Uterus (tissue), 4 donors: ENCODE data around the gene C1orf21. TPM values are rescaled to one million over a fixed set of nuclear protein-coding genes. Genes with fewer than 3 reads are reported as not detected.
A peak's percentile ranks its signal among the peaks of the same experiment; 100 is the strongest.

Experiments
- DNase-seq, 2 donors: peaks; one replicate each; pipeline ENCODE4 v3.0.0-alpha.2; 2019 to 2020
- H3K27ac ChIP-seq, 2 donors: fragments of 200-600 bp; sonication (generic); 1 replicate in 1 of 2; 2 replicates in 1 of 2; pipeline ENCODE4 v1.5.1; 2016 to 2018
- H3K27me3 ChIP-seq, 2 donors: fragments of 200-600 bp; sonication (generic); one replicate each; pipeline ENCODE4 v1.5.1; 2018 to 2019; ENCODE audit warnings: control low read depth in 1 of 2
- H3K36me3 ChIP-seq, 2 donors: fragments of 200-600 bp; sonication (generic); one replicate each; pipeline ENCODE4 v1.5.1; 2019; ENCODE audit warnings: control low read depth in 1 of 2
- H3K4me1 ChIP-seq, 2 donors: fragments of 200-600 bp; sonication (generic); one replicate each; pipeline ENCODE4 v1.5.1; 2018 to 2019; ENCODE audit warnings: control low read depth in 1 of 2
- H3K4me3 ChIP-seq, 2 donors: fragments of 200-600 bp; sonication (generic); 1 replicate in 1 of 2; 2 replicates in 1 of 2; pipeline ENCODE4 v1.5.1; 2018 to 2019; ENCODE audit warnings: mild to moderate bottlenecking in 1 of 2
- H3K9me3 ChIP-seq, 2 donors: fragments of 200-600 bp; sonication (generic); one replicate each; pipeline ENCODE4 v1.5.1; 2019; ENCODE audit warnings: control low read depth in 1 of 2
- POLR2A ChIP-seq, 2 donors: fragments of 450-650 bp; IDR thresholded peaks; one replicate each; pipeline ENCODE4 v1.6.1; 2016; ENCODE audit warnings: antibody characterized with exemption in 2 of 2, mild to moderate bottlenecking in 1 of 2, moderate library complexity in 1 of 2
- intact Hi-C: fragments of 100-400 bp; cut with DNase I; formaldehyde crosslinking; loops from one replicate; pipeline ENCODE4 v1.15.1; 2023; ENCODE audit warnings: low total_unique reads
- total RNA-seq, 4 donors: library from RNA; depleted of rRNA in 3 of 4; stranded (reverse); fragments of >200 nt in 3 of 4; gene quantifications; one replicate each; pipeline versions ENCODE4 v1.1.0 to v1.2.4, GENCODE V29; 2014 to 2023
- TF ChIP-seq, protein P1 (sequence below), 4 experiments: fragments of 200-600 bp in 2 of 4; fragments of 450-650 bp in 2 of 4; sonication (generic) in 2 of 4; IDR thresholded peaks; one replicate each; pipeline ENCODE4 v1.5.1; 2016 to 2019; ENCODE audit warnings: antibody characterized with exemption in 4 of 4, mild to moderate bottlenecking in 2 of 4, moderate library complexity in 1 of 4
- donor health status: DM: yes; HTN: yes; CAD: no.

The C1orf21 gene
- total RNA-seq, 4 donors from 2014 or later, result 15.0 to 71.0 (median 44.5) TPM

DNA sequence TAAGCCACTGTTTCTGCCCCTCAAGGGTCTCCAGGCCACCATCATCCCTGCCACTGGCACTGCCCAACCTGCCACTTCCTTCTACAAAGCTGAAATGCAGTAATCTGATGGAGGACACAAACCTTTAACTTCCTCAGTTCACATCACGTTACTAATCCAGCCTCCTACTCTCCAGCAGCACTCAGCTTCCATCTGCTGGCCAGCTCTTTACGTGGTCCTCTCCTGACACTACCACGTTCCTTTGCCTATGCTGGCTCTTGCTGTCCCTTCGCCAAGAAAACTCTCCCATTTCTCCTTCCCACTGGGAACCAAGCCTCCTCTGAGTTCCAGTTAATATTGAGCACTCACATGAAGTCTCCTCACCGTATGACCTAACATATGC is 243.8 kb downstream of the C1orf21 start:
- no peak overlapping the region for H3K4me3 ChIP-seq
- no peak for TF ChIP-seq POLR2A (IDR thresholded peaks at IDR 0.05)
- TF ChIP-seq, protein P1, sequence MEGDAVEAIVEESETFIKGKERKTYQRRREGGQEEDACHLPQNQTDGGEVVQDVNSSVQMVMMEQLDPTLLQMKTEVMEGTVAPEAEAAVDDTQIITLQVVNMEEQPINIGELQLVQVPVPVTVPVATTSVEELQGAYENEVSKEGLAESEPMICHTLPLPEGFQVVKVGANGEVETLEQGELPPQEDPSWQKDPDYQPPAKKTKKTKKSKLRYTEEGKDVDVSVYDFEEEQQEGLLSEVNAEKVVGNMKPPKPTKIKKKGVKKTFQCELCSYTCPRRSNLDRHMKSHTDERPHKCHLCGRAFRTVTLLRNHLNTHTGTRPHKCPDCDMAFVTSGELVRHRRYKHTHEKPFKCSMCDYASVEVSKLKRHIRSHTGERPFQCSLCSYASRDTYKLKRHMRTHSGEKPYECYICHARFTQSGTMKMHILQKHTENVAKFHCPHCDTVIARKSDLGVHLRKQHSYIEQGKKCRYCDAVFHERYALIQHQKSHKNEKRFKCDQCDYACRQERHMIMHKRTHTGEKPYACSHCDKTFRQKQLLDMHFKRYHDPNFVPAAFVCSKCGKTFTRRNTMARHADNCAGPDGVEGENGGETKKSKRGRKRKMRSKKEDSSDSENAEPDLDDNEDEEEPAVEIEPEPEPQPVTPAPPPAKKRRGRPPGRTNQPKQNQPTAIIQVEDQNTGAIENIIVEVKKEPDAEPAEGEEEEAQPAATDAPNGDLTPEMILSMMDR (IDR thresholded peaks at IDR 0.05), result no peak
- no peaks in the 10 kb centered on the region for H3K9me3 ChIP-seq
- H3K36me3 ChIP-seq, result no peaks in the 10 kb centered on the region
- H3K27ac ChIP-seq, result peak overlapping the region; percentile 42 to 75
- intact Hi-C loops, result no loop called here
- no peak for DNase-seq
- H3K27me3 ChIP-seq, result no peaks in the 10 kb centered on the region
- H3K4me1 ChIP-seq, result no peaks in the 10 kb centered on the region

GRCh38 chr1:184632415-184633175 is 245.8 kb downstream of the C1orf21 start:
- no peaks in the 10 kb centered on the region for H3K27me3 ChIP-seq
- no peaks in the 10 kb centered on the region for H3K4me1 ChIP-seq
- no peak overlapping the region for H3K27ac ChIP-seq
- H3K4me3 ChIP-seq, result no peak overlapping the region
- no peaks in the 10 kb centered on the region for H3K36me3 ChIP-seq
- H3K9me3 ChIP-seq, result no peaks in the 10 kb centered on the region
- no peak for TF ChIP-seq POLR2A (IDR thresholded peaks at IDR 0.05)
- TF ChIP-seq, protein P1 (IDR thresholded peaks at IDR 0.05), result no peak
- intact Hi-C loops, result no loop called here
- no peak for DNase-seq

DNA sequence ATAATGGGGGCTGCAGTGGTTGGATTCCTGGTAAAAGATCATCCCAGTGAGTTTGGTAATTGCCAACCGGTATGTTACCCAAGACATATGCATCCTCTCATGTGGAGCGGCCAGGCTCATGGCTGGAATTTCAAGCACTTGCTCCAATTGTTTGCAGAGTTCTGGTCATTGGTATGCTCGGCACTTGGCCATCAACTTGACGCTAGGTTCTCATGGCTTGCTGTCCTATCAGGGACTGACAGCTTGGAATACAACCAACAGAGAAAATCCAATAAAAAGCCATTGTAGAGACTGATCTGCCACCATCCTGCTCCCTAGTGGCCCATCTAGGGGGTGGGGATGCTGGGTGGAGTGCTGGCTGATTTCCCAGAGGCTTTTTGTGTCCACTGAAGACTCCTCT is 247.0 kb downstream of the C1orf21 start:
- DNase-seq, result no peak
- H3K4me3 ChIP-seq, result no peak overlapping the region
- no peaks in the 10 kb centered on the region for H3K27me3 ChIP-seq
- TF ChIP-seq, protein P1 (IDR thresholded peaks at IDR 0.05), result no peak
- TF ChIP-seq POLR2A (IDR thresholded peaks at IDR 0.05), result no peak
- H3K4me1 ChIP-seq, result no peaks in the 10 kb centered on the region
- no peaks in the 10 kb centered on the region for H3K9me3 ChIP-seq
- H3K36me3 ChIP-seq, result no peaks in the 10 kb centered on the region
- intact Hi-C loops, result no loop called here
- no peak overlapping the region for H3K27ac ChIP-seq

GRCh38 chr1:184634296-184634695 is 247.5 kb downstream of the C1orf21 start:
- Histone ChIP-seq H3K27ac (no peak overlapping the region), H3K27me3 (no peaks in the 10 kb centered on the region), H3K4me1 (no peaks in the 10 kb centered on the region), H3K4me3 (no peak overlapping the region), H3K9me3 (no peaks in the 10 kb centered on the region), H3K36me3 (no peaks in the 10 kb centered on the region)
- TF ChIP-seq, protein P1 (IDR thresholded peaks at IDR 0.05), result no peak
- TF ChIP-seq POLR2A (IDR thresholded peaks at IDR 0.05), result no peak
- intact Hi-C loops, result no loop called here
- no peak for DNase-seq

DNA sequence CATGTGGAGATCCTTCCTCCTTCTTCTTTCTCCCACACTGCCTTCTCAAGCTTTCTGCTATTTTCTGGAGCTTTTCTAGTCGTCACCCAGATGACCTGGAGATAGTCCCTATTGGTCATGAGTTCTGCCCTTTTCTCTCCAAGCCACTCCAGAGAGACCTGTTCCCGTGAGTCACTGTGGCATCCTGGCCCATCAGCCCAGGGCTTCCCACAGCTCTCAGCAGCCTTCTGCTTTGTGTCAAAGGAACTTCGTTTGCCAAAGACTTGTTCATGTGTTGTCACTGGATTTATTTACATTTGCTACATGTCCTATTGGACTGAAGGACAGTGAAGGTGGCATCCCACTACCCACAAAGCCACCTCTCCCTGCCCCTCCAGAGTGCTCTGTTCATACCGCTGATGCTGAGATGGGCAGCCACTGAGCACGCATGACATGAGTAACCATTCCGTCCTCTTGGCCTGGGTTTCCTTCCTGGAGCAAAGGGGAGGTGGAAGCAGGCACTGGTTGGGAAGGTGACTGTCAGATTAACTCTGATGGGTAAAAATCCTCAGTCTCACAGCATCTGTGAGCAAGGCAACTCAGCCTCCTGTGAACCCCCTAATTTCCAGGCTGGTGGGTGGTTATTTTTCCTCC is 248.6 kb downstream of the C1orf21 start:
- Histone ChIP-seq H3K27ac (no peak overlapping the region), H3K36me3 (no peaks in the 10 kb centered on the region), H3K4me3 (no peak overlapping the region), H3K4me1 (no peaks in the 10 kb centered on the region), H3K9me3 (no peaks in the 10 kb centered on the region), H3K27me3 (no peaks in the 10 kb centered on the region)
- no peak for DNase-seq
- intact Hi-C loops, result no loop called here
- TF ChIP-seq, protein P1 (IDR thresholded peaks at IDR 0.05), result no peak
- no peak for TF ChIP-seq POLR2A (IDR thresholded peaks at IDR 0.05)
